ENCODE measurements around the gene CAB39.

GRCh38 chr2:230706966-230707365 is 5.7 kb upstream of the CAB39 start:
- TF ChIP-seq CTCF (IDR thresholded peaks at IDR 0.05) (no peak), POLR2A (IDR thresholded peaks at IDR 0.05) (no peak), POLR2AphosphoS5 (IDR thresholded peaks at IDR 0.05) (no peak)
